ENCODE measurements around the gene UBB.
"Not testable (repeated sequence)": the region's sequence is repeated elsewhere in the genome, so short reads cannot be mapped to it uniquely, and the experiment has no call there.

- not testable (repeated sequence) for TF ChIP-seq POLR2A, CTCF (IDR thresholded peaks at IDR 0.05)
Observed at GRCh38 chr17:16386126-16386507, 5.2 kb downstream of the UBB start.

All from adrenal gland (tissue), 5 donors.